Activated T-cell treated with anti-CD3 and anti-CD28 coated beads for 4 hours (primary cell): ENCODE data around the gene CLDN18.

Experiments
- DNase-seq: peaks from one replicate; pipeline ENCODE4 v3.0.0-alpha.2; 2020

Gene CLDN18

DNA sequence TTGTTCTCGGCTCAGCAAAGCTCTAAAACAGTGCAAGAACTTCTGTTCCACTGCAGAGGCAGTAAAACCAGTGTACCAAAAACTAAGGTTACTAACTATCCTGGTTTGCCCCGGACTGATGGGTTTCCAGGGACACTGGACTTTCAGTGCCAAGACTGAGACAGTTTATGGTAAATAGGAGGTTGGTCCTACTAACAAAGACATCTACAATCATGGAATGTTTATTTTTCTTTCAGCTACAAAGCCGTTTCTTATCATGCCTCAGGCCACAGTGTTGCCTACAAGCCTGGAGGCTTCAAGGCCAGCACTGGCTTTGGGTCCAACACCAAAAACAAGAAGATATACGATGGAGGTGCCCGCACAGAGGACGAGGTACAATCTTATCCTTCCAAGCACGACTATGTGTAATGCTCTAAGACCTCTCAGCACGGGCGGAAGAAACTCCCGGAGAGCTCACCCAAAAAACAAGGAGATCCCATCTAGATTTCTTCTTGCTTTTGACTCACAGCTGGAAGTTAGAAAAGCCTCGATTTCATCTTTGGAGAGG lies 20.8 kb downstream of the CLDN18 start:
- no peak for DNase-seq

DNA sequence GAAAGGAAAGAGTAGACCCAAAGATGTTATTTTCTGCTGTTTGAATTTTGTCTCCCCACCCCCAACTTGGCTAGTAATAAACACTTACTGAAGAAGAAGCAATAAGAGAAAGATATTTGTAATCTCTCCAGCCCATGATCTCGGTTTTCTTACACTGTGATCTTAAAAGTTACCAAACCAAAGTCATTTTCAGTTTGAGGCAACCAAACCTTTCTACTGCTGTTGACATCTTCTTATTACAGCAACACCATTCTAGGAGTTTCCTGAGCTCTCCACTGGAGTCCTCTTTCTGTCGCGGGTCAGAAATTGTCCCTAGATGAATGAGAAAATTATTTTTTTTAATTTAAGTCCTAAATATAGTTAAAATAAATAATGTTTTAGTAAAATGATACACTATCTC lies 21.6 kb downstream of the CLDN18 start:
- no peak for DNase-seq

DNA sequence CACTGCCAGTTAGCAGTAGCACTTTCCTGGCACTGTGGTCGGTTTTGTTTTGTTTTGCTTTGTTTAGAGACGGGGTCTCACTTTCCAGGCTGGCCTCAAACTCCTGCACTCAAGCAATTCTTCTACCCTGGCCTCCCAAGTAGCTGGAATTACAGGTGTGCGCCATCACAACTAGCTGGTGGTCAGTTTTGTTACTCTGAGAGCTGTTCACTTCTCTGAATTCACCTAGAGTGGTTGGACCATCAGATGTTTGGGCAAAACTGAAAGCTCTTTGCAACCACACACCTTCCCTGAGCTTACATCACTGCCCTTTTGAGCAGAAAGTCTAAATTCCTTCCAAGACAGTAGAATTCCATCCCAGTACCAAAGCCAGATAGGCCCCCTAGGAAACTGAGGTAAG lies 22.6 kb downstream of the CLDN18 start:
- DNase-seq = no peak

DNA sequence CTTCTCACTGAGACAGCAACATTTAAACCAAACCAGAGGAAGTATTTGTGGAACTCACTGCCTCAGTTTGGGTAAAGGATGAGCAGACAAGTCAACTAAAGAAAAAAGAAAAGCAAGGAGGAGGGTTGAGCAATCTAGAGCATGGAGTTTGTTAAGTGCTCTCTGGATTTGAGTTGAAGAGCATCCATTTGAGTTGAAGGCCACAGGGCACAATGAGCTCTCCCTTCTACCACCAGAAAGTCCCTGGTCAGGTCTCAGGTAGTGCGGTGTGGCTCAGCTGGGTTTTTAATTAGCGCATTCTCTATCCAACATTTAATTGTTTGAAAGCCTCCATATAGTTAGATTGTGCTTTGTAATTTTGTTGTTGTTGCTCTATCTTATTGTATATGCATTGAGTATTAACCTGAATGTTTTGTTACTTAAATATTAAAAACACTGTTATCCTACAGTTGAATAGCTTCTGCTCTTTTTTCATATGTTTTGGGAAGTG lies 23.3 kb downstream of the CLDN18 start:
- DNase-seq = no peak

DNA sequence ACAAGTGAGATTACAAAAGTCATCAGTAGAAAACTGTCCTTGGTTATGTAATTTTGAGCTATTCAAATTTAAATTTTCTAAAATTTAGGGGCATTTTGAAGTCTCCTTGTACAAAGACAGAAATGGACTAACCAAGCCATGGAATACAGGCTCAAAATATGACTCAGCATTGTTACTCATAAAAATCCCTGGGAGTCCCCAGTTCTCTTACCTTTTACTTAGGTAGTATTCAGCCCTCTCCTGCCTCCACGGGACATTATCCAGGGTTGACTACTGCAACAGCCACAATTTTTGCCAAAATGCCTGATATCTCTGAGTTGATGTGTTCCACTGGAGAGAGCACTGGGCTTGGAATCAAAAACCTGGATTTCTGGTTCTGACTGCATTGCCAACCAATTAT lies 25.0 kb downstream of the CLDN18 start:
- DNase-seq = no peak

DNA sequence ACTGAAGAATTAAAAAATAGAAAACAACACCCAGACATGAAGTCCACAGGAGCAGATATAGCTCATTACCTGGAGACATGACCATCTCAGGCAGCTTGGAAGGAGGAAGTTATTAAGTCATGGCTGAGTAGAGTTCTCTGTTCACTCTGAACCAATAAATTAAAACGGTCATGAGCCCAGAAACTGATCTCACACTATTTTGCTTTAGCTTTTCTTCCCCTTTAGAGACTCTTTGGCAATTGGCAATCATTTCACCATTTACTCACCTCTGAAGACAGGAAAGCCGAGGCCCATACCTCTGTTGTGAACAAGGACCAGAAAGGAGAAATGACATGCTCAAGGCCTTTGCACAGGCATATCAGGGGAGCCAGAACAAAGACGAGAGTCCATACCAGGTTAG lies 26.6 kb downstream of the CLDN18 start:
- DNase-seq = no peak

DNA sequence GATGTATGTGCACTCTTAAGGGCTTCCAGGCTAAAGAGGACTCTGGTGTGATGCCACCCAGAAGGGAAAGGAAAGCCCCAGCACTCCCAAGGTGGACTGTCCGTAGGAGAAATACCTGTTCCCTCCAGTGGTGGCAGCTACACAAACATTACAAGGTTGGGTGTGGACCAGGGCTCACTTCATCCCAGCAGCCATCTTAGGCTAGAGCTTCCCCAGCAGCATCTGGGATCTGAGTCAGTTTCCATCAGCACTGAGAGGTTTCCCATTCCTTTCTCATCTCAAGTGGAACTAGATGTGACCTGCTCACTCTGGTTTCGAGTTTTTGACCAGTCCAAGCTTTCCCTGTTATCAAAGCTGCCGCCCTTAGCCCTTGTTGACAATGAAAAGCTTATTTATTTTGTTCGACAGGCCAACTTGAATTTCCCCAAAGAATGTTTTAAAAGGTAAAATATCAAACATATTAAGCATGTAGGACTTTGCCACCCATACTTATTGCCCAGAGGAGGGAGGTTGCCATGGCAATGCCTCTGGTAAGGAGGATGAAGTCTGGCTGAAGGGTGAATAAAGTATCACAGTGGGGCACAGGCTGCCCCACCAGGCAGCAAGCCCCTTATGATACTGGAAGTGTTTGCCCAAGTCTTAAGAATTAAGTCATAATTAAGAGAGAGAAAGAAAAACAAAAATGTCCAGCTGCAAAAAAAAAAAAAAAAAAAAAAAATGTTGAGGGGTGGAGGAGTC lies 28.9 kb downstream of the CLDN18 start:
- DNase-seq = no peak

DNA sequence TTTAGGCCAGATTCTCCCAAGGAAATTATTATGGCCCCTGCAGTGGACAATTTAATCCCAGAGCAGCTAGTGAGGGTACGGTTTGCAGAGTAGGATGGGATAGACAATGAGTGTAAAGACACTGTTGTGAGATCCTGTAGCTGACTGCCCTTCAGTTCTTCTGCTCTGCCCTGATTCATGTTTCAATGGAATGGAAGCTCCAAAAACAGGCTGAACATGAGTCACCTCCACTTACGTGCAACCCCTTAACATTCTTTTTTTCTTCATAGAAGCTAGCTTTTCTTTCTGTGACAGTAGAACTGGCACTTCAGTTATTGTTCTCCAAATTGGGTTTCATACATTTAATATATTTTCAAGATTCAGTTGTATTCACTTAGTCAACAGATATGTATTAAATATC lies 32.1 kb downstream of the CLDN18 start:
- DNase-seq = no peak

DNA sequence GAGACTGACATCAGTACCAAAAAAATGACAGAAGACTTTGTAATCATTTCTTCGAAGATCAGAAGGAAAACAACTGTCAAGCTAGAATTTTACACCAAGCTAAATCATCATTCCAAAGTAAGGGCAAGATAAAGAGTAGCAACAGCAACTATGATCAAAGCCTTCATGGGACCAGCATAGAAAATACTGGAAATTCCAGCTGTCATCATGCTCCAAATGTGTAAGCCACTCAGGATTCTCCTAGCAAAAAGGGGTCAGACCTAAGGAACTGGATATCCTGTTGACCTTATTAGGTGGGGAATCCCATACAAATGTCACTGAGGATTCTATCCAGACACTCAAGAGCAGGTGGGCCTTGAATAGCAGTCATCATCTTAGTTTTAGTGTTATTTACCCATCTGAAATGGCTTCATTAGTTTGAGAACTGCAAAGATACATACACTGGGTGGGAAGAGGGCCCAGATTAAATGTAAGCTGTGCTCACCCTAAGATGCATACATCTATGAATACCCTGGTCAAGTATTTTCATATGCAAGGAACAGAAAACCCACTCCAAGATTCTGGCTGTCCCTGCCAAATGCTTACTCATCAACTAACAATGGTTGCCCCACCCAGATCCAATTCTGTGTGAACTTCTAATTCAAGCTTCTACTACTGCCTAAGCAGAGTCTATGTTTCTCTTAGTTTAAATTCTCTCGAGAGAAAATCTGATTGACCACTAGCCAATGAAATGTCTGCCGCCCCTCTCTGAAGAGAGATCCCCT lies 33.5 kb downstream of the CLDN18 start:
- DNase-seq = no peak

DNA sequence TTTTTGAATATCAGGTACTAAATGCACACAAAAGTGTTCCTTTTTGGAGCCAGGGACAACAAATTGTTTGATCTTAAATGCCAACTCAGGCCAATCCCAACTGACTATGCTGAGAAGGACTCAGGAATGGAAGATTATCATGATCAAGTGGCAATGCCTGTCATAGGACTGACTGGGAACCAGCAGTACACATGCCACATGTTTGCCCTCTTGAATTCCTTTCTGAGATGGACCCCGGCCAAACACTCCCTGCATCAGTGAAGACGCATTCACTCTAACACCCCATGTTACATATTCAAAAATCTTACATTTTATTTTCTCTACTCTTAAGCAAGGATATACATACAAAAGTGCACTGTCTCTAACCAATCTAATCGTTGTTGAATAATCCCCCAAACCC lies 36.1 kb downstream of the CLDN18 start:
- no peak for DNase-seq

DNA sequence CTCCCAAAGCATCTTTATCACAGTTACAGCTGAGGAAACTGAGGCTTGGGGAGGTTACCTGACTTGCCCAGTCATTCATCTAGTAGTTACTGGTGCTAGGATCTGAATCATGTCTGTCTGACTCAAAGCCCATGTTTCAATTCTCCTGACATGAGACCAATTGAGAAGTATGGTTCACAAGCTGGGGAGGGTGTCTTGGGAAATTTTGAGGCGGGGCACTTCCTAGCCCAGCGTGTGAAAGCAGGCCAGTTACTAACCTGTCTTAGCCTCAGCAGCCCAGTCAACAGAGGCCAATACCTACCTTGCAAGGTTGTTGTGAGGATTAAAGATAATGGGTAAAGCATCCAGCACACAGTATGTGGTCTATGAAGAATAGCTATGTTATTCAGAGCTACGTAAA lies 37.0 kb downstream of the CLDN18 start:
- DNase-seq = no peak

DNA sequence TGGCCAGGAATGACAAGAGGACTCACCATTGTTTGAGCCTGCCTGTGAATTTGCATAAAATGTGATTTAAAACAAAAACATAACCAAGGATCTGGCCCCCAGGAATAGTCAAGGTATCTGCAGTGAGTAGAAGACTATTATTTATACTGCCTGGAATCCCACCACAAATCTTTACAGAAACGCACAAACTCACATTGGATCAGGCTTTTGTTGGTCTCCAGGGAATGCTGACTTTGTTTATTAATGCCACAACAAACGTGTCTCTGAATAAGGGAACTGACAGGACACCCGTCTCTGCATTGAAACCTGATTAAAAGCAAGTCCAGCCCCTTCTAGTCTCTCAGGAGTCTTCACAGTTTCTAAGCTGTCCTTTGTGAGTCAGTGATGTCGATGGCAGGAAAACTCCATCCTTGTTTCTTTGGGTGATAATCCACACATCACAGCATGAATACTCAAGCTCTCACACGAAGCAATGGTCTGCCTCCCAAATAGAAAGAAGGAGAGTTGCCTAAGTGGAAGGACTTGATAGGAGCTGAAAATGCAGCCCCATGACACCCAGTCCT lies 37.7 kb downstream of the CLDN18 start:
- DNase-seq = no peak

DNA sequence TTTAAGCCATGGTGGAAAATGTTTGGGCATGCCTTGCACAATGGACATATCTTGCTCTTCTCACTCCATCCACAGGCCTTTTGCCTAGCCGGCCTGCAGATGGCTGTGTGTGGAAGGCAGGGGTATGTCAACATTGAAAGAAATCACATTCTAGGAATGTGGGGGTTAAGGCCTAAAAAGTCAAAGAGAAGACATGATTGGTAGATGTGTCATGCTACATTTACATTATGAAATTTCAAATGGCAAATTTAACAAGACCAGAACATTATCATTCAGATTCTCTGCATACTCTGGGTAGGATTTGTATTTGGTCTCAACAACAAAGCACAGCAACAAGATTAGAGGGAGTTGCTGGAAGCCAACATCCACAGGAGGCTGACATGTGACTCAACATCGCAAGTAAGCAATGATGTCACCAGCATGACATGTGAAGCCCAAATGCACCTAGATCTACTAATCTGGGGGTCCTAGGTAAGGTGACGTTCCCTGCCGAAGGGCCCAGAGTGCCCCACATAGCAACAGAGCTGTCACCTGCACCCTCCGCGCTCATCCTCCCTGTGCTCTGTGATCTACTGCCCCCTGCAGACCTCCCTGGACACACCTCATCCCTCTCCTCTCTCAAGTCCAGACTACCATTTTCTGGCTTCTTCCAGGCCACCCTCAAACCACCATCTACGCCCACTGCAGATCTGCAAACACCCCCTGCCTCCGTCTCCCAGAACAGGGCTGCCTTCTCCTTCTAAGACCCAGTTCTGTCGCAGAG lies 39.4 kb downstream of the CLDN18 start:
- DNase-seq = no peak

DNA sequence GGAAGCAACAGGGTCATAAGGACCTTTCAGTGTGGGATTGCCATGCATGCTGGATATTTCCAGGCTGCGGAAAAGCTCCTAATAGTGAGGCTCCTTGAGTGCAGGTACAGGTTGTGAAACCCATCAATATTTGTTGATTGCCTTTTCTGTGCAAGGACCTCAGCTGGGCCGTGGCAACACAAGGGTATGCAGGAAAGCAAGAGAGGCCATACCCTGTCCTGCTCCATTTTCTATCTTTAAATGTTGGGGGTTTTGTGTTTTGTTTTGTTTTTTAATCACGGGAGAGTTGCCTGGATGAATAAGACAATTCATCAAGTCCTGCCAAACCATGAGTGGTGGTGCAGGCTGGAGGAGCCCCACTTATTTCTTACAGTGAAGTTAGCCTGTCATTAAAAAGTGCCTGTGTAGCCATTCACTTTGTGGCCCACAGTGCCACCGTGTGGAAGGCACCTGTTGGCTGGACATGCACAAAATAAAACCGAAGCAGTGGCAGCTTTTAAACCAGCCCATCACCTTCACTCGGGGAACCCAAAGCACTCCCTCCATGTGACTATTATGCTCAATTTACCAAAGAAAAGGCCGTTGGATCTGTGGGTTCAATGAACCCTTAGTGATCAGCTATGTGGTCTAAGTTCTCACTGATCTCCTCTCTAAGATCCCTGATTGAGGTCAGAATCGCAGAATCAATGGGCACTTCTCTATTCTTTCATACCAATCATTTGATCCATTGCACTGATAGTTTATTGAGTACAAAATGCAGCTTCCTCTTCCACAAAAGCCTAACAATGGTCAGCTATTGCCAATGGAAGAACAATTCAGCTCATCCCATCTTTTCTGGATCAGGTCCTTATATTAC lies 42.2 kb downstream of the CLDN18 start:
- no peak for DNase-seq

DNA sequence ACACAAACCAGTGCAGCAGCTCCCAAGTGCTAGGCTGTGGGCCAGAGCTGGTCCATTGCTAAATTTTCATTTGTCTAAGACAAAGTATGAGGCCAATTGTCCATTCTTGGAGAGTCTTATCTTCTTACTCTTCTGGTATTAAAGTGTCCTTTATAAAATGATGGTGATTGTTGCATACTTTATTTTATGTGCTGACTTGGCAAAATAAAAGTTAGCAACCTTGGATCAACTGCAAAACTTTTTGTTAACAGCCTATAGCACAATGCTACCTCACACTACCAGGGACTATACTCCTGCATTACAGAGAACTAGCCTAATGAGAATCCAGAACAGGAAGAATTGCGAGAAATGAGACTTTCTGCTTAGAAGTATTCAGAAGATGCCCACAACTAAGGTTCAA lies 44.1 kb downstream of the CLDN18 start:
- DNase-seq = no peak

DNA sequence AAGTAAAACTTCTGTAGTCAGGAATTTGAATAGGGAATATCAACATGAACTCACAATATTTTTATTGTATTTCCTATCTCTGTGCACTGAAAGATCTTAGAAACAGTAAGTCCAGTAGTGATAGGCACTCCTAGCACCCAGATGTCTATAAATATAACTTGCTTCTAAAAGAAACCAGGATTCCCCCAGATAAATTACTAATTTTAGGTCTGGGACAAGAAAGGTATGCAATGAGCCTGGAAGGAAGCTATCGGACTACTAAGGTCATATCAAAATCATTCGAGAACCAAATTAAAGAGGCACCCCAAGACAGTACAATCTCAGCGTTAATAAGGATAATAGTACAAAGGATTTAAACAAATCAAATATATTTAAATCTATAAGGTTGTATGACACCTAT lies 47.4 kb downstream of the CLDN18 start:
- DNase-seq = no peak

DNA sequence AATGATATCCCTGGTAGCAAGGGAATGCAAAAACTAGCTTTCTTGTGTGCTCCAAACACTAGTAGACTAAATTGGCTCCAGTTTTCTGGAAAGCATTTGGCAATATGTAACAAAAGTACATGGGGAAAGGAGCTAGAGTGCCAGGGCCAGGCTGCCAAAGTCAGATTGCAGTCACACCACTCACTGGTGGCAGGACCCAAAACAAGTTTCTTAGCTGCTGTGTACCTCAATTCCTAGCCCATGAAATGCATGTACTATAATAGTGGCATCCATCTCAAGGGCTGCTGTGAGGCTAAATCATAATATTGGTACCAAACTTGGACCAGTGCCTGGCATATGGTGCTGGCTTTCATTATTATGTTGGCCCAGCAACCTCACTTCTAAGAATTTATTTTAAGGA lies 49.3 kb downstream of the CLDN18 start:
- DNase-seq = no peak

DNA sequence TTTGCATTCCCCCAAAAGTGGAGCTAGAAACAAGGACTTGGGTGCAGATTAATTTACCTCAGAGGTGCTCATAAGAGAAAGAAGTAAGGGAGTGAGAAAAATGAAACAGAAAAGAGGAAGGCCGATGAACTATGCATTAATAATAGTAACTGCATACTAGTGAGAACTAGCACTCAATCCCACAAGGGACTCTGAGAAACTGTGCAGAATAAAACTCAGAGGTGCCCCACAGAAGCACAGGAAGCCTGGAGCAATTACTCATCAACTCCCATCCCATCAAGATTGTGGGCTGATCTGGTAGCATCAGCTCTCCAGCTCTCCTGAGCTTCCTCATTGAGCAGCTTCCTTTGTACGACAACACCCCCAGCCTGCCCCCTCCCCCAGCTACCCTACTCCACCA lies 50.8 kb downstream of the CLDN18 start:
- no peak for DNase-seq

DNA sequence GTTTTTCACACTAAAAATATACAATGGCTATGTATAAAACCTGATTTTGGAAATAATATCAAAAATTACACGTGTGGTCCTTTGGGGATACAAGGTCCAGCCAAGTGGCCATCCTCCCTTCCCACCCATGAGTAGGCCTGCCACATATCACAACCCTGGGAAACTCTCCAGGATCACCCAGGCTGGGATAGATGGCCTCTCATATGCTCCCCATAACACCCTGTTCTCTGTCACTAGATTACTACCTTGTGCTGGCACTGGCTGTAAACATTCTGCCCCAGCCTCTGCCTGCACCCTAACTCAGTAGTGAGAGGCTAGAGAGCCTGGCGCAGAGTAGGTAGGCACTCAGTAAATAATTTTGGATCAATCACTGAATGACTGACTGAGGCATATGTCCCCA lies 52.1 kb downstream of the CLDN18 start:
- DNase-seq = no peak

DNA sequence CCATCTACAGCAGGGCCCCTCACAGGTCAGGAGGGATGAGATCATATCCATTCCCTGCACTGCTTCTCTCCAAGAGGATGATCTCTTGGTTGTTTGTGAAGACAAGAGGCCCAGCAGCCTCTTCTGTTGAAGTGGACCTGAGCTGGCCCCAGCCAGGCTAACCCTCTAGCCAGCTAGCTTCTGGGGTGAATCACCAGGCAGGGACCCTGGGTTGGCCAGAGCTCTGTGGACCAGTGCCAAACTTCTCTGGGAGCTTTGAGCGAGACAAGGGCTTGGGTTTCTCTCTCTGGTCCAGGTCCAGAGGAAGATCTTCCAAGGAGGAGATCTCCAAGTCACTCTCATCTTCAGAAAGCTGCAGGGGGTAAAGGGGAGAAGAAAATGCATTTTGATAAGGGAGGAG lies 52.7 kb downstream of the CLDN18 start:
- no peak for DNase-seq

DNA sequence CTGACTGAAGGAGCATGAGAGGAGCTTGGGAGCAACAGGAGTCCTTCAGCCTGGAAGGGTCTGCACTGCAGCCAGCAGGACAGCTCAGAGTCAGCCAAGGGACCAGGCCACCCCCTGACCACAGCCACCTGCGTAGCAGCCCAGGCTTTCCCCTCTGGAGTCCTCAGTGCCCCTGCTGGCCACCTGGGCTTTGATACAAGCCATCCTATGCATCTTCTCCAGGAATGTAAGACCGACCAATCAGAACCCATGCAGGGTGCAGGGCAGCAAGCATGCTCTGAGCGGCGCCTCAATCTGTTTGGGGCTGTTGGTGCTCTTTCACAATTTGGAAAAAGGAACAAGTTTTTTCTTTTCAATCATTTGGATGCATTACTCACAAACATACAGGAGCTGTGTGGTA lies 53.5 kb downstream of the CLDN18 start:
- no peak for DNase-seq

DNA sequence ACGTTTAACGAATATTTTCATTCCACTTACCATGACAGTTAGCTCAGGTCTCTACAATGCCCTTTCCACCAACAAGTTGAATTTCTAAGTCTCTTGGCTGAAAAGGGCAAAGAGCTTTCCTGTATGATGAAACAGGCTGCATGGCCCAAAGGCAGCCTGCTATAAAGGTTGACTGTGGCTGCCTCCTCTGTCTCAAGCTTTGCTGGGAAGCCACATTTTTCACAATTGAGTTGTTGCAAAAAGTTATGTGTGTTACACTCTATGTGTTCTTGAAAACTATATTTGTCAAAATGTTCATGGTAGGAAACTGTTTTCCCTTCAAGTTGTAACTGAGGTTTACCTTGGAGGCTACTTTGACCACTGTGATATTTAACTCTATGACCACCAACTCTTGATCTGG lies 56.0 kb downstream of the CLDN18 start:
- DNase-seq = no peak
